NCI-H1436 treated with DMSO at 0.1 percent for 48 hours (cell line): ENCODE data around the gene RXRG.

Experiments used
- DNase-seq: peaks from one replicate; lab custom pipeline; 2025; lab: John Stamatoyannopoulos, UW

RXRG gene

GRCh38 chr1:165369255-165369848, 75.6 kb downstream of the RXRG start:
- DNase-seq = no peak

GRCh38 chr1:165367375-165367993, 77.4 kb downstream of the RXRG start:
- no peak for DNase-seq

- no peak for DNase-seq
These were observed 79.6 kb downstream of the RXRG start for GRCh38 chr1:165365341-165365740.

GRCh38 chr1:165364568-165365133, 80.3 kb downstream of the RXRG start:
- DNase-seq = no peak

GRCh38 chr1:165356876-165357275, 88.0 kb downstream of the RXRG start:
- no peak for DNase-seq

GRCh38 chr1:165355977-165356811, 88.7 kb downstream of the RXRG start, which contains the start of gene LMX1A:
Gene LMX1A (minus strand): TSS chr1:165356715. CDS start chr1:165355559, 1,156 bp downstream.
- no peak for DNase-seq

- no peak for DNase-seq
These were observed 89.6 kb downstream of the RXRG start for GRCh38 chr1:165355139-165355976.

- DNase-seq = no peak
These were observed 90.2 kb downstream of the RXRG start for GRCh38 chr1:165354739-165355138.

- no peak for DNase-seq
These were observed 90.9 kb downstream of the RXRG start for GRCh38 chr1:165353731-165354671.

GRCh38 chr1:165352442-165353293, 92.3 kb downstream of the RXRG start:
- DNase-seq = no peak

GRCh38 chr1:165351863-165352441, 93.0 kb downstream of the RXRG start:
- DNase-seq = no peak
